Measurements from ENCODE around the gene BBS4. TPM values are rescaled to one million over a fixed set of nuclear protein-coding genes. Genes with fewer than 3 reads are reported as not detected.
A peak's percentile ranks its signal among the peaks of the same experiment; 100 is the strongest.
"Not testable (repeated sequence)": the region's sequence is repeated elsewhere in the genome, so short reads cannot be mapped to it uniquely, and the experiment has no call there.

The BBS4 gene
- total RNA-seq = 18.5 TPM
- long read RNA-seq, transcript BBS4-201 (16 exons, 2,490 nt) = major isoform, 16 of 32 reads
- long read RNA-seq, partial matches to known transcripts = 3 of 32 reads
- long read RNA-seq, other reads (novel, unspliced or antisense) = 10 of 32 reads

DNA sequence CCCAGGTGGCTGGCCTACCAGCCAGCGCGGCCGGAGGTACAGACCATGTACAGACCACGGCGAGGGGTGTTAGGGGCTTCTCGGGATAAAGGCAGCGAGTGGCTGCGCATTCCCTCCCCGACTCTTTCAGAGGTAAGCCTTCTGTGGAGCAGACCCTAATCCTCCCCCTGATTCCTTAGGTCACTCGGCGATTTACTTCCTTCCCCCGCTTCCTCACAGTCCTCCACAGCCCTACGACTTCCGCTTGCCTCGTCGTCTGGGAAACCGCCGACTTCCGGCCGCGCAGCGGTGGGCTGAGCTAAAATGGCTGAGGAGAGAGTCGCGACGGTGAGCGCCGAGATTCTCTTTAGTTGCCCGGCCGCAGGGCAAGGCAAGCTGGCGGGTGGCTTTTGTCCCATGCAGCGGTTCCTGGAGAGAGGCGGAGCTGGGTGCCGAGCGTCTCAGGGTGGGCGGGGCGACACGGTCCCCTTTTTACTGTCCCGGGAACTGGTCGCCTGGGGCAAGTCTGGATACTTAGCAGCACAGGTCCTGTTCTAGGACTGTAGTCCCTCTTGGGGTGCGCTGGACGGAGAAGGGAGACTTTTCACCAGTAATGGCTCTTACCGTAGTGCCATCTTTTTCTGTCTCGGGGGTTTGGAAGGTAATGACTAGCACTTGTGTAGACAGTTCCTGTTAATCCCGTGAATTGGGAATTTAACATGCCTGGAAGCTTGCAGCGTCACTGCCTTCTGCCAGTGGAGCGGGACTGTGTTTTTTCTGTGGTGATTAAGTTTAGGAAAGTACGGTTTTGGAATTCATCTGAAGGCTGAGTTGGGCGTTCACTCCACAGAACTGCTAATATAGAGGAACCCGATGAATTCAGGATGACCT lies at the start of gene BBS4, which contains the start of gene HIGD2B:
Gene BBS4, plus strand, starts transcription at position 283 of the 870 bp plus-strand sequence. Its CDS starts 21 bp downstream, at position 304.
Gene HIGD2B, minus strand, starts transcription at position 258 of the 870 bp plus-strand sequence. CDS start 9,808 bp downstream, outside the sequence.
- DNase-seq (peak; percentile 93), ATAC-seq (peak; percentile 98 to 99)
- Histone ChIP-seq H3K9me3 (no peaks in the 10 kb centered on the region), H3K27me3 (ENCODE audit: low read depth) (no peaks in the 10 kb centered on the region), H3K27ac (peak within 1 kb of the TSS; percentile 90), H3K4me1 (peaks cover 21% of the 10 kb centered on the region), H3K4me3 (peak within 1 kb of the TSS; percentile 78), H3K36me3 (no peaks in the 10 kb centered on the region)
- TF ChIP-seq CTCF (IDR thresholded peaks at IDR 0.05) = no peak
- intact Hi-C loops (cut with DNase I) = no loop called here

DNA sequence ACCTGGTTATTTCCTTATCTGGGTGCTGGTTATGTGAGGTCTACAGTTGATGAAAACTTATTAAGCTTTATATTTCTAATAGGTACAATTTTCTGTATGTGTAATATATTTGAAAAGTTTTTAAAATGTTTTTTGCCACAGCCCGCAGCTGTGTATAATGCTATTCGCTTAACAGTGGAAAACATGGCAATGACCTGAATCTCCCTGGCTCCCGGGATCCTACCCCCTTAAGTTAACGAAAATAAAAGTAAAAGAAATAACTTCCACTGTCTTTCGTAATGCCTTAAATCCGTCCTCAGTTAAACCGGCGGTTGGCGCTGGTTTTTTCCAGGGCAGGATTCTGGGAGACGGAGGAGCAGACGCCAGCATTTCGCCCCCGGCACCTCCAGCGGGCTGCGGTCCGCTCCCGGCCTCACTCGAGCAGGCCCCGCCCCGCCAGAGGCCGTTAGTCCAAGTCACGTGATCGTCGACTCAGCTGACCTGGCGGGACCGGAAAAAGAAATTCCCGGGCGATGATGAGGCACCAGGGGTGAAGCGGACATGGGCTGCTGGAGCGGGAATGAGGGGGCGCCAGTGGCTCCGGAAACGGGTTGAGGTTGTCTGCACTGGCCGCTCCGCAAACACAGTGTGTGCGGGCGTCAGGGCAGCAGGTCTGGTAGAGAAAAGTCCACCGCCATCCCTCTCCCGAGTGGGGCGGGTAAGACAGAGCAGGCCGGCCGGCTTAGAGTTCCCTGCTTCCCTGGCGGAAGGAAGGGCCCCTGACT lies 49.3 kb upstream of the BBS4 start:
- H3K36me3 ChIP-seq; H3K9me3 ChIP-seq; H3K4me1 ChIP-seq; H3K27me3 ChIP-seq (ENCODE audit: low read depth); intact Hi-C loops (cut with DNase I): not testable (repeated sequence)
- peak overlapping the region; percentile 44 for H3K4me3 ChIP-seq
- ATAC-seq (peak; percentile 88 to 94), DNase-seq (peak; percentile 84)
- peak overlapping the region; percentile 31 for H3K27ac ChIP-seq

GRCh38 chr15:72639759-72640483 lies 46.1 kb upstream of the BBS4 start:
- H3K27ac ChIP-seq; intact Hi-C loops (cut with DNase I); ATAC-seq; H3K4me1 ChIP-seq; H3K4me3 ChIP-seq; DNase-seq; H3K36me3 ChIP-seq; H3K27me3 ChIP-seq (ENCODE audit: low read depth); H3K9me3 ChIP-seq: not testable (repeated sequence)

GRCh38 chr15:72642271-72642670 lies 43.7 kb upstream of the BBS4 start:
- H3K27me3 ChIP-seq (ENCODE audit: low read depth); H3K4me3 ChIP-seq; H3K36me3 ChIP-seq; ATAC-seq; H3K27ac ChIP-seq; intact Hi-C loops (cut with DNase I); H3K4me1 ChIP-seq; H3K9me3 ChIP-seq; DNase-seq: not testable (repeated sequence)

DNA sequence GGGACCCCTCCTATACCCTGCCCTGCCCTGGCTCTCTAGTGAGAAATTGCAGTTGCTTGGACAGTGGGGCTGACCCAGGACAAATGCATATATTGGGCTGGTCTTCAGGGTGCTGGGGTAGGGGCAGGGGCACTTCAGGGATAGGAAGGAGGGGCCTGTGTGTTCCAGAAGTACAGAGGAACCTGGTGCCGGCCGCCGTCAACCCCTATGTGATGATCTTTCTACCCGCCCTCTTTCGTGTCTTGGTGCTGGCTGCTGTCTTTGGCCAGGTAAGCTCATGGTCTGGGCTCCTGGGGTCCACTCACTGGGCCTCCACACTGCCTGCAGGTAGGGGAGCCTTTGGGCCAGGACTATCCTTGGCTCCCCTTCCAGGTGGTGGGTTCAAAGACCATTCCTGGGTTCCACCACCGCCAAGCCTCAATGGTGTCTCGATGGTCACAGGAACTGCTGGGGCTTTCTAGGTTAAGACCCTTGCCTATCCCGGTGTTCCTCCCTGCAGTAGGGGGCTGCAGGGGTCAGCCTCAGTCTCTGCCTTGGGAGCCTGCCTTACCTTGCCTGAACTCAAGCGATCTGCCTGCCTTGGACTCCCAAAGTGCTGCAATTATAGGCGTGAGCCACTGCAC lies 37.3 kb upstream of the BBS4 start:
- H3K4me1 ChIP-seq; H3K27me3 ChIP-seq (ENCODE audit: low read depth); H3K27ac ChIP-seq; H3K36me3 ChIP-seq; ATAC-seq; DNase-seq; intact Hi-C loops (cut with DNase I); H3K4me3 ChIP-seq; H3K9me3 ChIP-seq: not testable (repeated sequence)

GRCh38 chr15:72654397-72654796 lies 31.6 kb upstream of the BBS4 start, which contains the start of gene GOLGA6B:
Gene GOLGA6B, plus strand, starts transcription at chr15:72654697. Its CDS starts 41 bp downstream, at chr15:72654738.
- H3K4me3 ChIP-seq; intact Hi-C loops (cut with DNase I); ATAC-seq; H3K4me1 ChIP-seq; H3K36me3 ChIP-seq; H3K9me3 ChIP-seq; H3K27ac ChIP-seq; DNase-seq; H3K27me3 ChIP-seq (ENCODE audit: low read depth): not testable (repeated sequence)

DNA sequence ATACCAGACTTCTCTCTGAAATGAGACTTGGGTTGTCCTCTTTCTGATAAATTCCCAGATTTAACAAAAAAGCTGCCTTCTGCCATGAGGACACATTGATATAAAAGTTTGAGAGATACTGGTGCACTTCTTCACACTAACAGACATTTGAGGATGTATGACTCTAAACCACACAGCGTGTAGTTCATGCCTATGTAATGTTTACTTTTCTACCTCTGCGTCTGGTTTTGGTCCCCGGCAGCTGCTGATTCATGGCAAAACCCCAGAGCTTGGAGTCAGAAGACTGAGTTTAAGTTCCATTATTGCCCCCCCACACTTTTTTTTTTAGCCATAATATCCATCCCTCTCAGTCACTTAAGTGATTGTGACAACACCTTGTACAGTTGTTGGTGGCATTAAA lies 30.0 kb upstream of the BBS4 start:
- H3K9me3 ChIP-seq; H3K4me3 ChIP-seq; ATAC-seq; intact Hi-C loops (cut with DNase I); H3K36me3 ChIP-seq; H3K27ac ChIP-seq; H3K4me1 ChIP-seq; H3K27me3 ChIP-seq (ENCODE audit: low read depth); DNase-seq: not testable (repeated sequence)

GRCh38 chr15:72661081-72661480 lies 24.9 kb upstream of the BBS4 start:
- H3K27me3 ChIP-seq (ENCODE audit: low read depth); ATAC-seq; H3K4me1 ChIP-seq; H3K36me3 ChIP-seq; DNase-seq; H3K27ac ChIP-seq; H3K4me3 ChIP-seq; H3K9me3 ChIP-seq; intact Hi-C loops (cut with DNase I): not testable (repeated sequence)

DNA sequence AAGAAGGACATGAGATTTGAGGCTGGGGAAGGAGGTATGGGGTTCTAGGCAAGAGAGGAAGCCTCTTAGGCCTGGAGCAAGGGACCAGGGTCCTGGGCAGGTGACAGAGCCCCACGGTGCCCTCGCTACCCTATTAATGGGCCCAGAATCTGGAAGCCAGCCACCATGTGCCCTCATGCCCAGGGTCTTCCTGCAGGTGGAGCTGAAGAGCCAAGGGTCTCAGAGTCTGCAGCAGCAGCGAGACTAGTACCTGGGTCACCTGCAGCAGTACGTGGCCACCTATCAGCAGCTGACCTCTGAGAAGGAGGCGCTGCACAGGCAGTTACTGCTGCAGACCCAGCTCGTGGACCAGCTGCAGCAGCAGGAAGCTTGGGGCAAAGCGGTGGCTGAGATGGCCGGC lies 22.1 kb upstream of the BBS4 start:
- H3K4me1 ChIP-seq; DNase-seq; ATAC-seq; H3K36me3 ChIP-seq; H3K27ac ChIP-seq; H3K9me3 ChIP-seq; H3K4me3 ChIP-seq; H3K27me3 ChIP-seq (ENCODE audit: low read depth); intact Hi-C loops (cut with DNase I): not testable (repeated sequence)

DNA sequence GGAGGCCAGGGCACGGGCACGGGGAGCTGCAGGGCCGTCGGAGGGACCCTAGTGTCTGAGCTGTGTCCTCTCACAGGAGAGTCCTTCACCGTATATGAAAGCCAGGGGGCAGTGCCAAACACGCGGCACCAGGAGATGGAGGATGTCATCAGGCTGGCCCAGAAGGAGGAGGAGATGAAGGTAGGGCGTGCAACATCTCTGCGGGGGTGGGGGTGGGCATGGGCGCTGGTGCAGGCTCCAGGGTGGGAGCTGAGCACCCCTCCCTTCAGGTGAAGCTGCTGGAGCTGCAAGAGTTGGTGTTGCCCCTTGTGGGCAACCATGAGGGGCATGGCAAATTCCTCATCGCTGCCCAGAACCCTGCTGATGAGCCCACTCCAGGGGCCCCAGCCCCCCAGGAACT lies 20.3 kb upstream of the BBS4 start:
- H3K4me1 ChIP-seq; H3K4me3 ChIP-seq; H3K27ac ChIP-seq; ATAC-seq; H3K36me3 ChIP-seq; H3K9me3 ChIP-seq; H3K27me3 ChIP-seq (ENCODE audit: low read depth); DNase-seq; intact Hi-C loops (cut with DNase I): not testable (repeated sequence)

- intact Hi-C loops (cut with DNase I) = not testable (repeated sequence)
Observed at GRCh38 chr15:72669803-72670202, 16.2 kb upstream of the BBS4 start.

More at GRCh38 chr15:72669803-72670202, 16.2 kb upstream of the BBS4 start:
- ATAC-seq = peak in 1 of 2 donors; percentile 56
- not testable (repeated sequence) for H3K9me3 ChIP-seq; H3K4me3 ChIP-seq; H3K27me3 ChIP-seq (ENCODE audit: low read depth); H3K27ac ChIP-seq; H3K4me1 ChIP-seq; H3K36me3 ChIP-seq; DNase-seq
